Heart left ventricle (tissue), 16 donors: ENCODE results near the gene AKAP9. TPM values are rescaled to one million over a fixed set of nuclear protein-coding genes. Genes with fewer than 3 reads are reported as not detected.

Source experiments
- ATAC-seq, 4 donors: fragments of 200-7000 bp; cut with Tn5 transposase; one replicate each; pipeline ENCODE4 v1.9.1; 2020 to 2022; ENCODE audit warnings: moderate library complexity in 4 of 4, mild to moderate bottlenecking in 3 of 4, moderate number of reproducible peaks in 1 of 4
- DNase-seq, 5 donors: peaks; one replicate each; pipeline ENCODE4 v3.0.0-alpha.2; 2020
- H3K27ac ChIP-seq, 12 donors: fragments of 200-600 bp; sonication (generic) in 4 of 12; one replicate each; pipeline versions ENCODE4 v1.5.0 to v1.8.0; 2016 to 2022; ENCODE audit warnings: mild to moderate bottlenecking in 2 of 12
- H3K27me3 ChIP-seq, 9 donors: fragments of 200-600 bp; sonication (generic) in 2 of 9; one replicate each; pipeline versions ENCODE4 v1.5.1 to v1.8.0; 2016 to 2022; ENCODE audit warnings: mild to moderate bottlenecking in 3 of 9
- H3K36me3 ChIP-seq, 9 donors: fragments of 200-600 bp; sonication (generic) in 2 of 9; one replicate each; pipeline versions ENCODE4 v1.5.0 to v1.8.0; 2018 to 2022; ENCODE audit warnings: mild to moderate bottlenecking in 2 of 9
- H3K4me1 ChIP-seq, 12 donors: fragments of 200-600 bp; sonication (generic) in 4 of 12; one replicate each; pipeline versions ENCODE4 v1.5.0 to v1.8.0; 2016 to 2022; ENCODE audit warnings: mild to moderate bottlenecking in 3 of 12
- H3K4me3 ChIP-seq, 12 donors: fragments of 200-600 bp; sonication (generic) in 4 of 12; one replicate each; pipeline versions ENCODE4 v1.5.0 to v1.8.0; 2017 to 2022; ENCODE audit warnings: mild to moderate bottlenecking in 9 of 12, moderate library complexity in 4 of 12
- H3K9me3 ChIP-seq, 12 donors: fragments of 200-600 bp; sonication (generic) in 4 of 12; one replicate each; pipeline versions ENCODE4 v1.5.0 to v1.8.0; 2016 to 2022; ENCODE audit warnings: mild to moderate bottlenecking in 1 of 12
- POLR2A ChIP-seq, 2 donors: fragments of 450-650 bp; IDR thresholded peaks; one replicate each; pipeline ENCODE4 v1.6.1; 2017; ENCODE audit warnings: antibody characterized with exemption in 2 of 2, mild to moderate bottlenecking in 2 of 2, moderate library complexity in 2 of 2
- WGBS, 4 donors: extraction: QIAGEN DNeasy Blood & Tissue Kit in 2 of 4; methylation state at CpG; one replicate each; pipeline versions ENCODE4 v1.1.5 to v1.1.7; 2013 to 2018; 5-methylcytosine and 5-hydroxymethylcytosine counted together
- intact Hi-C, 10 donors: fragments of 100-400 bp; cut with DNase I; formaldehyde crosslinking; loops; one replicate each; pipeline versions ENCODE4 v1.11.1 to v1.14.2; 2022
- polyA plus RNA-seq, 2 donors: library from polyadenylated mRNA; stranded (reverse); fragments of 200-250 nt; gene quantifications; one replicate each; pipeline ENCODE4 v1.2.3, GENCODE V29; 2013
- total RNA-seq, 9 donors: library from RNA; depleted of rRNA in 2 of 9; stranded (reverse); fragments of >200 nt in 2 of 9; fragmentation: NEBNext Ultra II Directional in 3 of 9; extraction: Animal tissue kit (Norgen Biotek cat#: 25700) in 3 of 9; gene quantifications; one replicate each; pipeline versions ENCODE4 v1.1.0 to v1.2.4, GENCODE V29; 2016 to 2023
- TF ChIP-seq, protein P1 (sequence below), 12 donors: fragments of 200-600 bp; sonication (generic) in 4 of 12; IDR thresholded peaks; one replicate each; pipeline versions ENCODE4 v1.5.0 to v1.8.0; 2018 to 2022; ENCODE audit warnings: antibody characterized with exemption in 12 of 12, mild to moderate bottlenecking in 5 of 12
- donor health status: ischemic (EF 13 %, LVEDD 7.1; RV severe dilation, severe dysfunction).
- donor health status: healthy with polysubstance abuse.
- donor health status: DM: no; HTN: yes; CAD: no.
- donor health status: DM: no; HTN: no; CAD: no.
- donor health status: ischemic (EF 25% LVEDD 6.9; RV normal size, moderate dysfunction).
- donor health status: ischemic (EF 25% LVEDD 5.7; RV mildly dilated, moderate dysfunction).
- donor health status: healthy.
- donor health status: DM: yes; HTN: yes; CAD: no.
- donor health status: ischemic (EF 35%, LVEDD 5.7; RV mildly dilated, moderate dysfunction).
- donor health status: nonischemic (EF 11% LVEDD 7.7; RV severe dilation, severe dysfunction).
- donor health status: DM: yes; HTN: yes; CAD: no.
- donor health status: PGD.
- donor health status: ischemic (EF 29% LVEDD 5.4; RV normal size, mild dysfunction).
- donor health status: nonischemic (EF 23%, LVEDD 6.1; RV moderate dilation, normal function).

Gene AKAP9
- total and polyA plus RNA-seq, 11 donors, result 13.2 to 58.6 (median 49.1) TPM

DNA sequence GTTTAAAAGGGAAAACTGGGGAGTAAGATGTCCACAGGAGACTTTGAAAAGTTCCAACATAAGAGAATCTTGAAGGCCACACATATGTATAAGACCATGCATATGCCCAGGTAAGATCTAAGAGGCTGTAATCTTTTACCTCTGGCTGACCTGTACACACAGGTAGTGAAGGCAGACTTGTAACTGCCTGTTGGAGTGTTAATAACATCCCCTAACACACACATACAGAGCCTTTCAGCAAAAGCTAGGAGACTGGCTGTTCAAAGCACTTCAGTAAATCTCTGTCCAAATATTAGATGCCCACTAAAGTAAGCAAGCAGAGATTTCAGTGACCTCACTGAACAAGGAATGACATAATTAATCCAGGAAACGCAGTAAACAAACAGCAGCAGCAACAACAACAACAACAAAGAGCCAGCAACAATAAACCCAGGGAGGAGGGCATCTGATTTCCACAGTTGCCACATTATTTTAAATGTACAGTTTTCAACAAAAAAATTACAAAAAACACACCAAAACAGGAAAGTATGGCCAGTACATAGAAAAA is 178.6 kb downstream of the AKAP9 start:
- peaks cover 0 to 13% (median 0%) of the 10 kb centered on the region in 12 donors for H3K9me3 ChIP-seq
- no peaks in the 10 kb centered on the region for H3K4me1 ChIP-seq
- H3K27ac ChIP-seq, result no peak overlapping the region
- intact Hi-C loops, result loop anchor here in 1 of 10 donors (10.0 kb wide), 1 partner anchor 116 kb away; no protein-coding TSS in a partner anchor
- 81 to 95% (median 90%) methylated on average over 1 of the region's 1 CpG for WGBS, 4 donors
- no peak overlapping the region for H3K4me3 ChIP-seq
- H3K27me3 ChIP-seq, result no peaks in the 10 kb centered on the region
- no peak for DNase-seq
- H3K36me3 ChIP-seq, result peaks cover 0 to 92% (median 72%) of the 10 kb centered on the region in 9 donors
- no peak for ATAC-seq
- TF ChIP-seq, protein P1, sequence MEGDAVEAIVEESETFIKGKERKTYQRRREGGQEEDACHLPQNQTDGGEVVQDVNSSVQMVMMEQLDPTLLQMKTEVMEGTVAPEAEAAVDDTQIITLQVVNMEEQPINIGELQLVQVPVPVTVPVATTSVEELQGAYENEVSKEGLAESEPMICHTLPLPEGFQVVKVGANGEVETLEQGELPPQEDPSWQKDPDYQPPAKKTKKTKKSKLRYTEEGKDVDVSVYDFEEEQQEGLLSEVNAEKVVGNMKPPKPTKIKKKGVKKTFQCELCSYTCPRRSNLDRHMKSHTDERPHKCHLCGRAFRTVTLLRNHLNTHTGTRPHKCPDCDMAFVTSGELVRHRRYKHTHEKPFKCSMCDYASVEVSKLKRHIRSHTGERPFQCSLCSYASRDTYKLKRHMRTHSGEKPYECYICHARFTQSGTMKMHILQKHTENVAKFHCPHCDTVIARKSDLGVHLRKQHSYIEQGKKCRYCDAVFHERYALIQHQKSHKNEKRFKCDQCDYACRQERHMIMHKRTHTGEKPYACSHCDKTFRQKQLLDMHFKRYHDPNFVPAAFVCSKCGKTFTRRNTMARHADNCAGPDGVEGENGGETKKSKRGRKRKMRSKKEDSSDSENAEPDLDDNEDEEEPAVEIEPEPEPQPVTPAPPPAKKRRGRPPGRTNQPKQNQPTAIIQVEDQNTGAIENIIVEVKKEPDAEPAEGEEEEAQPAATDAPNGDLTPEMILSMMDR (IDR thresholded peaks at IDR 0.05), result no peak

DNA sequence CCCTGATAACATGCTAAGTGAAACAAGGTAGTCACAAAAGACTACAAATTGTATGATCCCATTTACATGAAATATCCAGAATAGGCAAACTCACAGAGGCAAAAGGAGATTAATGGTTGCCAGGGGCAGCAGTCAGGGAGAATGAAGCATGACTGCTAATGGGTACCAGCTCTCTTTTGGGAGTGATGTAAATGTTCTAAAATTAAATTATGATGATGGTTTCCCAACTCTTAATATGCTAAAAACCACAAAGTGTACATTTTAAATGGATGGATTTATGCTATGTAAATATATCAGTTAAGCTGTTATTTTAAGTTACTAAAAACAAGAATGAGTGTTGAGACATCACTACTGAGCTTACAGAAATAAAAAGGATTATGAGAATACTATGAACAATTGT is 181.0 kb downstream of the AKAP9 start:
- no peak for DNase-seq
- intact Hi-C loops, result no loop called here
- Histone ChIP-seq H3K36me3 (peaks cover 0 to 93% (median 72%) of the 10 kb centered on the region in 9 donors), H3K27ac (no peak overlapping the region), H3K27me3 (no peaks in the 10 kb centered on the region), H3K4me3 (no peak overlapping the region), H3K4me1 (no peaks in the 10 kb centered on the region), H3K9me3 (peaks cover 0 to 13% (median 0%) of the 10 kb centered on the region in 12 donors)
- ATAC-seq, result no peak
- no peak for TF ChIP-seq POLR2A (IDR thresholded peaks at IDR 0.05)

DNA sequence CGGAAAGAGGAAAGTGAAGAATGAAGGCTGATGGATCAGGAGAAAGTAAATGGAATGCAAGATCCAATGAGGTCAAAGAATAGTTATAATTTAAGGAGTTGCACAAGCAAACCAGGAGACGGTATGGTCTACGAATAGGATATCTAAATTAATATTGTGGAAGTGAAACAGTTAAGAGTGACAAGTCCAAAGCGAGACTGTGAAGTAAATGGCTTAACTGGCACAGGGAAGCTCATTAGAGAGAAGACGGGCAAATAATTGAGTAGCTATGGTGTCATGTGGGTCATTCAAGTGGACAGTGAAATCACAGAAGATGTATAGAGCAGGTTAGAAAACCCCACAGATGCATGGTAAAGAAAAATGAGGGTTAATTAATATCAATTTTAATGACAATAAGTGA is 190.4 kb downstream of the AKAP9 start:
- Histone ChIP-seq H3K4me3 (no peak overlapping the region), H3K9me3 (no peaks in the 10 kb centered on the region), H3K36me3 (peaks cover 0 to 51% (median 39%) of the 10 kb centered on the region in 9 donors), H3K4me1 (peaks cover 0 to 26% (median 16%) of the 10 kb centered on the region in 12 donors), H3K27me3 (no peaks in the 10 kb centered on the region), H3K27ac (no peak overlapping the region)
- no peak for ATAC-seq
- intact Hi-C loops, result loop anchor here in 4 of 10 donors (5.0 kb wide), 4 partner anchors 116 to 321 kb away; partner anchors contain the start of genes AKAP9 (in 1 of the 4), ANKIB1 (in 1 of the 4), GATAD1 (in 1 of the 4) and KRIT1 (in 1 of the 4)
- no peak for DNase-seq
- TF ChIP-seq, protein P1 (IDR thresholded peaks at IDR 0.05), result no peak
- TF ChIP-seq POLR2A (IDR thresholded peaks at IDR 0.05), result no peak
- WGBS, 4 donors, result 90 to 95% (median 93%) methylated on average over 5 of the region's 5 CpGs

DNA sequence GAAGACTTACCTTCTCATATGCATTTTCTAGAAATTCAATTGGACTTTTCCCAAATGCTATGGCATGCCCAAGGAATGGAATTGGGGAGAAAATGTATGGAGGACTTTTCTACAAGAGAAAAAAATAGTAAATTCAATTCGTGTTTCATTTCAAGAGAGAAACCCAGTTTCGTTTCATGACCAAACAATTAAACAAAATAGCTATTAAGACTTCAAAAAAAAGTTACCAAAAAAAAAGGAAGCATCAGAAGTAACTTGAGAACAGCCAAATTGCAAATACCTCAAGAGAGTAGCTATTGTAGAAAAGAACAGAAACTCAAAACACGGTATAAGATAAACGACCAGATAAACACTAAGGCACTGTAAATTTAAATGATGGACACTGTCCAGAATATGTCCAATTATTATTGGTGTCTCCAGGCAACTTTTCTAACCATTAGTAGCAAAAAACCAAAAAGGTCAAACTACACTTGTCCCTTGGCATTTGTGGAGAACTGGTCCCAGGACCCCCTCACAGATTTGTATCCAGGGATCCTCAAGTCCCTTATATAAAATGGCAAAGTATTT is 191.2 kb downstream of the AKAP9 start:
- DNase-seq (no peak), ATAC-seq (no peak)
- Histone ChIP-seq H3K4me1 (peaks cover 0 to 26% (median 16%) of the 10 kb centered on the region in 12 donors), H3K27me3 (no peaks in the 10 kb centered on the region), H3K9me3 (no peaks in the 10 kb centered on the region), H3K36me3 (peaks cover 0 to 44% (median 31%) of the 10 kb centered on the region in 9 donors), H3K27ac (no peak overlapping the region), H3K4me3 (no peak overlapping the region)
- intact Hi-C loops, result loop anchor here in 4 of 10 donors (5.0 kb wide), 4 partner anchors 115 to 320 kb away; partner anchors contain the start of genes AKAP9 (in 1 of the 4), ANKIB1 (in 1 of the 4), GATAD1 (in 1 of the 4) and KRIT1 (in 1 of the 4)
- no peak for TF ChIP-seq POLR2A (IDR thresholded peaks at IDR 0.05)
- TF ChIP-seq, protein P1 (IDR thresholded peaks at IDR 0.05), result no peak
- WGBS, 4 donors, result 69 to 78% (median 76%) methylated on average over 4 of the region's 4 CpGs
